ENCODE results near the gene GORASP2. TPM values are rescaled to one million over a fixed set of nuclear protein-coding genes. Genes with fewer than 3 reads are reported as not detected.

The GORASP2 gene
- total RNA-seq, 4 donors from 2014 or later: 40.6 to 59.8 (median 47.1) TPM

DNA sequence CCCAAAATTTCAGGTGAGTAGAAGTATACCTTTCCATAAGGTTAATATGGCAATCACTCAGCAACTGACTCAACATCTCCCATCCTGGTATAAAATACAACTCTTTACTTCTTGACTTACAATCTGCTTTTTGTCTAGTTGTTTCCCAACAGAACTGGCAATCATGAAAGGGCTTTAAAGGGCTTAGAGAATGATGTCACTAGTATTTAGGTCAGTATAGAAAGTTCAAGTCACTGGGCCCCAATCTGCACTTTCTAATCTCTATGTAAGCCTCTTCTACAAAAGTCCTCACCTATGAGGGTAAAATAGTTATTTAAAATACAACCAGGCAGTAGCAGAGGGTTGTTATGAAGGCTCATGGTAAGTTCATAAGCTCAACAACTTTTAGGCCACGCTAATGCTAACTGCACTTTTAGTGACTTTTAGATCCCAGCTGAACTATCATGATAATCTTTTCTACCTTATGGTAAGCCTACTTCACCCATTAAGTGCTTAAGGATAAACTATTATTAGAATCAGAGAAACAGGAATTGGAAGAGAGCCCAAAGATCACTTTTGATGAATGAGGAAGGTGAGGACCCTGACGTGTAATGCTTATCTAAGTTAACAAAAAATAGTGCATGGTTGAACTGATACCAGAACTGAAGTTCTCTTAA lies 79.6 kb downstream of the GORASP2 start:
- TF ChIP-seq EP300 (IDR thresholded peaks at IDR 0.05): no peak
- no peak for TF ChIP-seq POLR2A (IDR thresholded peaks at IDR 0.05)
- TF ChIP-seq, protein P1, sequence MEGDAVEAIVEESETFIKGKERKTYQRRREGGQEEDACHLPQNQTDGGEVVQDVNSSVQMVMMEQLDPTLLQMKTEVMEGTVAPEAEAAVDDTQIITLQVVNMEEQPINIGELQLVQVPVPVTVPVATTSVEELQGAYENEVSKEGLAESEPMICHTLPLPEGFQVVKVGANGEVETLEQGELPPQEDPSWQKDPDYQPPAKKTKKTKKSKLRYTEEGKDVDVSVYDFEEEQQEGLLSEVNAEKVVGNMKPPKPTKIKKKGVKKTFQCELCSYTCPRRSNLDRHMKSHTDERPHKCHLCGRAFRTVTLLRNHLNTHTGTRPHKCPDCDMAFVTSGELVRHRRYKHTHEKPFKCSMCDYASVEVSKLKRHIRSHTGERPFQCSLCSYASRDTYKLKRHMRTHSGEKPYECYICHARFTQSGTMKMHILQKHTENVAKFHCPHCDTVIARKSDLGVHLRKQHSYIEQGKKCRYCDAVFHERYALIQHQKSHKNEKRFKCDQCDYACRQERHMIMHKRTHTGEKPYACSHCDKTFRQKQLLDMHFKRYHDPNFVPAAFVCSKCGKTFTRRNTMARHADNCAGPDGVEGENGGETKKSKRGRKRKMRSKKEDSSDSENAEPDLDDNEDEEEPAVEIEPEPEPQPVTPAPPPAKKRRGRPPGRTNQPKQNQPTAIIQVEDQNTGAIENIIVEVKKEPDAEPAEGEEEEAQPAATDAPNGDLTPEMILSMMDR (IDR thresholded peaks at IDR 0.05): no peak
- TF ChIP-seq POLR2AphosphoS5 (IDR thresholded peaks at IDR 0.05): no peak
- peaks cover 60% of the 10 kb centered on the region for H3K36me3 ChIP-seq
- WGBS: 85% methylated on average over 2 of the region's 2 CpGs

DNA sequence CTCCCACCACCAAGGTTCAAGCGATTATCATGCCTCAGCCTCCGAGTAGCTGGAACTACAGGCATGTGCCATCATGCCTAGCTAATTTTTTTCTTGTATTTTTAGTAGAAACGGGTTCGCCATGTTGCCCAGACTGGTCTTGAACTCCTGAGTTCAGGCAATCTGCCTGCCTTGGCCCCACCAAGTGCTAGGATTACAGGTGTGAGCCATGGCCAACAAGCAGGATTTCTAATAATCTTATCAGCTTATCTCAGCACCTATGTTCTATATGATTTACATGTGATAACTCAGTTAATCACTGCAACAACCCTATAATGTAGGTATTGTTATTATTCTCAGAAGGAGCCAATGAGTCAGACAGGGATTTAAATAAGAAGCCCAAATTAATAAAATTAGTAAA lies 80.3 kb downstream of the GORASP2 start:
- Histone ChIP-seq H3K27me3 (no peaks in the 10 kb centered on the region), H3K27ac (no peak overlapping the region), H3K9me3 (no peaks in the 10 kb centered on the region), H3K4me3 (no peak overlapping the region), H3K4me1 (no peaks in the 10 kb centered on the region), H3K36me3 (peaks cover 58% of the 10 kb centered on the region)
- no peak for DNase-seq (ENCODE audit: low spot score in 2 of 2)
- TF ChIP-seq POLR2AphosphoS5 (IDR thresholded peaks at IDR 0.05): no peak
- TF ChIP-seq EP300 (IDR thresholded peaks at IDR 0.05): no peak
- TF ChIP-seq, protein P1 (IDR thresholded peaks at IDR 0.05): no peak
- TF ChIP-seq POLR2A (IDR thresholded peaks at IDR 0.05): no peak
- 53% methylated on average over 4 of the region's 4 CpGs for WGBS

More for the DNA sequence above, 79.6 kb downstream of the GORASP2 start:
- Histone ChIP-seq H3K27ac (no peak overlapping the region), H3K9me3 (no peaks in the 10 kb centered on the region), H3K4me3 (no peak overlapping the region), H3K27me3 (no peaks in the 10 kb centered on the region), H3K4me1 (no peaks in the 10 kb centered on the region)
- DNase-seq (ENCODE audit: low spot score in 2 of 2): no peak

GRCh38 chr2:171013851-171014250 lies 84.8 kb downstream of the GORASP2 start:
- Histone ChIP-seq H3K4me3 (no peak overlapping the region), H3K27me3 (no peaks in the 10 kb centered on the region), H3K4me1 (no peaks in the 10 kb centered on the region), H3K9me3 (no peaks in the 10 kb centered on the region), H3K36me3 (peaks cover 31% of the 10 kb centered on the region), H3K27ac (no peak overlapping the region)
- no peak for DNase-seq (ENCODE audit: low spot score in 2 of 2)
- TF ChIP-seq POLR2A (IDR thresholded peaks at IDR 0.05) (no peak), POLR2AphosphoS5 (IDR thresholded peaks at IDR 0.05) (no peak), EP300 (IDR thresholded peaks at IDR 0.05) (no peak)
- TF ChIP-seq, protein P1 (IDR thresholded peaks at IDR 0.05): no peak
- 100% methylated on average over 1 of the region's 1 CpG for WGBS

DNA sequence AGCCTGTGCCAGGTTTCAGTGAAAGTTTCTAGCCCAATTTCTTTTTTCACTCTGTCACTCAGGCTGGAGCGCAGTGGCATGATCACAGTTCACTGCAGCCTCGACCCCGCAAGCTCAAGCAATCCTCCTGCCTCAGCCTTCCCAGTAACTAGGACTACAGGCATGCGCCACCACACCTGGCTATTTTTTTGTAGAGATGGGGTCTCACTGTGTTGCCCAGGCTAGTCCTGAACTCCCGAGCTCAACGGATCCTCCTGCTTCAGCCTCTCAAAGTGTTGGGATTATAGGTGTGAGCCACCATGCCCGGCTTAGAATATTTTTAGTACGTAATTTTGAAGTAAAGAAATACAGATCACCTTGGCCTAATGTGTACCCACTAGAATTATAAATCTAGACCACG lies 87.1 kb downstream of the GORASP2 start:
- no peak for DNase-seq (ENCODE audit: low spot score in 2 of 2)
- no peaks in the 10 kb centered on the region for H3K9me3 ChIP-seq
- H3K4me3 ChIP-seq: no peak overlapping the region
- H3K27me3 ChIP-seq: no peaks in the 10 kb centered on the region
- no peak for TF ChIP-seq POLR2AphosphoS5 (IDR thresholded peaks at IDR 0.05)
- TF ChIP-seq EP300 (IDR thresholded peaks at IDR 0.05): no peak
- no peak for TF ChIP-seq POLR2A (IDR thresholded peaks at IDR 0.05)
- TF ChIP-seq, protein P1 (IDR thresholded peaks at IDR 0.05): no peak
- no peaks in the 10 kb centered on the region for H3K4me1 ChIP-seq
- 92% methylated on average over 9 of the region's 9 CpGs for WGBS
- peaks cover 17% of the 10 kb centered on the region for H3K36me3 ChIP-seq
- no peak overlapping the region for H3K27ac ChIP-seq

Other genes with a start within 250 kb of the GORASP2 start
- 1 to 10 TPM in 1 of 4 donors, under 1 TPM in 2, not detected in 1; 0.32 to 1.3 (median 0.89) TPM for gene SP5, start 213.9 kb upstream of the GORASP2 start, total RNA-seq
- gene ERICH2, start 158.9 kb upstream of the GORASP2 start, total RNA-seq: not detected
- 1 to 10 TPM in 1 of 4 donors, not detected in 3; 2.6 TPM for gene GAD1, start 112.4 kb upstream of the GORASP2 start, total RNA-seq
- 10 to 100 TPM; 24.9 to 60.4 (median 38.3) TPM for gene TLK1, start 231.6 kb downstream of the GORASP2 start, total RNA-seq